Keratinocyte (primary cell): ENCODE data around the gene JAKMIP2.

Source experiments
- CTCF ChIP-seq, 3 experiments: IDR thresholded peaks in 1 of 3; conservative IDR thresholded peaks in 1 of 3; optimal IDR thresholded peaks in 1 of 3; 2 replicates in 2 of 3; 3 replicates in 1 of 3; pipeline versions ENCODE3 to v1.5.1; 2011; ENCODE audit warnings: low read length in 3 of 3, mild to moderate bottlenecking in 3 of 3, moderate library complexity in 2 of 3, control low read depth in 1 of 3, inconsistent platforms in 1 of 3; ENCODE audit not compliant: insufficient read depth in 2 of 3; ENCODE audit errors: extremely low read depth in 1 of 3
- EZH2 ChIP-seq: IDR thresholded peaks from one replicate; pipeline ENCODE4 v1.6.1; 2012; ENCODE audit warnings: inconsistent platforms, mild to moderate bottlenecking, low read length, moderate library complexity

- no peak for TF ChIP-seq CTCF (optimal IDR thresholded peaks at IDR 0.05 in 1 of 3, IDR thresholded peaks at IDR 0.05 in 1 of 3, conservative IDR thresholded peaks at IDR 0.05 in 1 of 3; ENCODE audit: extremely low read depth in 1 of 3, insufficient read depth in 2 of 3, low read length in 3 of 3)
- TF ChIP-seq EZH2: no peak
Observed at GRCh38 chr5:147648597-147648996, 133.9 kb downstream of the JAKMIP2 start.
